ENCODE measurements around the gene CARMIL1.

- TF ChIP-seq POLR2A (IDR thresholded peaks at IDR 0.05; ENCODE audit: low read depth, low read length): no peak
- TF ChIP-seq PAX5 (IDR thresholded peaks at IDR 0.05; ENCODE audit: insufficient read depth, low read length, severe bottlenecking): no peak
Observed at GRCh38 chr6:25579391-25579883, 300.3 kb downstream of the CARMIL1 start.
